Common myeloid progenitor, CD34-positive (primary cell): ENCODE results near the gene GOT1. TPM values are rescaled to one million over a fixed set of nuclear protein-coding genes. Genes with fewer than 3 reads are reported as not detected.

Experiments used
- CTCF ChIA-PET: fragments of 350-600 bp; sonication (Branson Sonifier 250); formaldehyde crosslinking; loops from one replicate; lab custom pipeline; 2021; ENCODE audit warnings: antibody characterized with exemption; lab: Charles Lee
- POLR2A ChIA-PET: fragments of 350-600 bp; sonication (Branson Sonifier 250); formaldehyde crosslinking; loops from one replicate; lab custom pipeline; 2021; ENCODE audit warnings: antibody characterized with exemption; lab: Charles Lee
- DNase-seq, 3 donors: peaks; one replicate each; pipeline versions ENCODE4 v3.0.0 to v3.0.0-alpha.2; 2013
- H3K27ac ChIP-seq, 2 experiments: 1 replicate in 1 of 2; 2 replicates in 1 of 2; pipeline ENCODE4 v1.7.0; 2013; ENCODE audit warnings: inconsistent platforms in 2 of 2, low read length in 2 of 2, mild to moderate bottlenecking in 2 of 2, low read depth in 1 of 2, moderate library complexity in 1 of 2; ENCODE audit not compliant: severe bottlenecking in 2 of 2, insufficient read depth in 1 of 2, poor library complexity in 1 of 2
- H3K27me3 ChIP-seq, 5 experiments: replicated peaks in 2 of 5; 1 replicate in 3 of 5; 2 replicates in 2 of 5; pipeline versions ENCODE4 v1.6.1 to v1.7.0; 2013; ENCODE audit warnings: low read length in 4 of 5, mild to moderate bottlenecking in 2 of 5, moderate library complexity in 2 of 5, inconsistent platforms in 1 of 5; ENCODE audit not compliant: insufficient read depth in 5 of 5, control insufficient read depth in 4 of 5
- H3K36me3 ChIP-seq, 4 experiments: 1 replicate in 2 of 4; 2 replicates in 2 of 4; pipeline versions ENCODE4 v1.6.1 to v1.7.0; 2013; ENCODE audit warnings: low read length in 3 of 4, control low read depth in 1 of 4, mild to moderate bottlenecking in 1 of 4; ENCODE audit not compliant: control insufficient read depth in 4 of 4, insufficient read depth in 4 of 4
- H3K4me1 ChIP-seq, 4 experiments: 1 replicate in 3 of 4; 2 replicates in 1 of 4; pipeline versions ENCODE4 v1.6.1 to v1.7.1; 2013; ENCODE audit warnings: low read length in 3 of 4, mild to moderate bottlenecking in 3 of 4, control low read depth in 1 of 4, inconsistent platforms in 1 of 4, moderate library complexity in 1 of 4; ENCODE audit not compliant: control insufficient read depth in 4 of 4, insufficient read depth in 4 of 4; ENCODE audit errors: control extremely low read depth in 1 of 4
- H3K4me3 ChIP-seq, 7 experiments: 1 replicate in 4 of 7; 2 replicates in 3 of 7; pipeline versions ENCODE4 v1.5.1 to v1.7.0; 2013; ENCODE audit warnings: mild to moderate bottlenecking in 7 of 7, low read length in 6 of 7, moderate library complexity in 6 of 7, inconsistent platforms in 2 of 7, low read depth in 2 of 7, control low read depth in 1 of 7; ENCODE audit not compliant: insufficient read depth in 4 of 7, control insufficient read depth in 1 of 7; ENCODE audit errors: extremely low read depth in 1 of 7
- H3K9me3 ChIP-seq, 5 experiments: 1 replicate in 4 of 5; 2 replicates in 1 of 5; pipeline versions ENCODE4 v1.6.1 to v1.7.1; 2013; ENCODE audit warnings: low read length in 4 of 5, mild to moderate bottlenecking in 2 of 5, inconsistent platforms in 1 of 5, low read depth in 1 of 5, moderate library complexity in 1 of 5; ENCODE audit not compliant: control insufficient read depth in 4 of 5, insufficient read depth in 2 of 5; ENCODE audit errors: control extremely low read depth in 1 of 5
- WGBS: methylation state at CpG from one replicate; pipeline ENCODE4 v1.1.5; 2013; ENCODE audit not compliant: insufficient coverage; 5-methylcytosine and 5-hydroxymethylcytosine counted together
- polyA plus RNA-seq: library from polyadenylated mRNA; unstranded; fragments of 120-200 nt; gene quantifications from one replicate; pipeline ENCODE4 v1.2.1, GENCODE V29; 2013

The GOT1 gene
- polyA plus RNA-seq = 16.2 TPM

DNA sequence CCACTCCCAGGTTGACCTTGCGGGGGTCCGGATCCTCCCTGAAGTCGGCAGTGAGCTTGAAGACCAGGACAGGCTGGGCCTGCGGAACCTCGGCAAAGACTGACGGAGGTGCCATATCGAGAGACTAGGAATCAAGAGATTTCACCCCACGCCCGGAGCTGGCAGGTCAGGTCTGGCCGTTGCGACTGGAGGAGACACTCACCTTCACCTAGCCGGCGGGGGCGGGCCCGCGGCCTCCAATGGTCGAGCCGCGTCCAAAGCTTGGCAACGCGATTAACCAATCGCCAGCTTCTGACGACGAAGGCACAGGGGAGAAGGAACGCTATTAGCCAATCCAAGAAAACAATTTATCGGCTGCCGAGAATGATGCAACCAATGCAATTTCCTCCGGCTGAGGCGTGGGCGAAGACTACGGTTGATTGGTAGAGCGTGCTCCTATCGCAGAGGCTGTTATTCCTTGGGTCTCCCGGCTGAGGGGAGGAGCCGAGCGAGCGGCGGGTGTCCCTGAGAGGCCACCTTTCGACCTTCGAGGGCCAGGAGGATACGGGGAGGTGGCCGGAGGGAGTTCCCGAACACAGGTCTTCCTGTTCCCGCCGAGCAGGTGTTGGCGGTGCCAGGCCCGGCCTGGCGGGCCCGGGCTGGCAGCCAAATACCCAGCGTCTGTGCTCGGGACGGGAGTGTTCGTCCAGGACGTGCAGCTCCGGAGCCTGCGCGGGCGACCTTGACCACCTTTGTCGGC is at the start of gene GOT1:
GOT1 (minus strand) TSS at position 174 of the 739 bp plus-strand sequence; CDS start at position 115, 59 bp downstream.
- peak within 1 kb of the TSS; percentile 75 to 96 (median 93) for H3K4me3 ChIP-seq
- ChIA-PET POLR2A (interaction anchor here (1.2 kb wide), 1 partner anchor 106 kb away, joined by 4 read pairs; no protein-coding TSS in a partner anchor), CTCF (interaction anchor here (0.7 to 9.3 kb wide), 12 partner anchors 11 to 282 kb away, joined by 3 to 129 read pairs (median 3); no protein-coding TSS in a partner anchor)
- H3K4me1 ChIP-seq = peaks cover 0 to 24% (median 18%) of the 10 kb centered on the region in 4 experiments
- H3K9me3 ChIP-seq = no peaks in the 10 kb centered on the region
- WGBS = under 1% methylated on average over 54 of the region's 59 CpGs
- DNase-seq = peak; percentile 98 to 99 (median 99)
- no peaks in the 10 kb centered on the region for H3K27me3 ChIP-seq
- H3K27ac ChIP-seq = peak within 1 kb of the TSS; percentile 71 to 92
- peaks cover 0 to 16% (median 5%) of the 10 kb centered on the region in 4 experiments for H3K36me3 ChIP-seq

DNA sequence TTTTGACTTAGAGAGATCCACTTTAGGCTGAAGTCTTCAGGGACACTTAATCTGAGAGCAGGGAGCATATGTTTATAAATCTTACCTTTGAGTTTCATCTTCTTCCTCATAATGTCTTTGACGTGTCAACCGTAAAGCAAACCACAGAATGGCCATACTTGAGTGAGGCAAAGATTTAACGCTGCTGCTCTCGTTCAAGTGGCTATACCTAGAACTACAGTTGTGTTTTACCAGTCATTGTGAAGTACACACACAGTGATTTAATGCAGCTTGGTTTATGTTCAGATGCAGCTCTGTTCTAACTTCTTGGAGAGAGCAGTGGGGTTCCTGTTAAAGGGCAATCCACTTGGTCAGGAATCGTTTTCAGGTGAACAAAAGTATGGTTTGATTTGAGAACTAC is 39.9 kb upstream of the GOT1 start:
- Histone ChIP-seq H3K4me1 (no peaks in the 10 kb centered on the region), H3K27ac (no peak overlapping the region), H3K4me3 (no peak overlapping the region), H3K27me3 (no peaks in the 10 kb centered on the region), H3K9me3 (no peaks in the 10 kb centered on the region), H3K36me3 (no peaks in the 10 kb centered on the region)
- DNase-seq = peak in 1 of 3 donors; percentile 14
- WGBS = 87% methylated on average over 4 of the region's 5 CpGs
- ChIA-PET CTCF (interaction anchor here (1.2 to 1.6 kb wide), 2 partner anchors 12 to 89 kb away, joined by 3 read pairs; no protein-coding TSS in a partner anchor), POLR2A (no interaction called here)

- Histone ChIP-seq H3K36me3 (no peaks in the 10 kb centered on the region), H3K4me3 (no peak overlapping the region), H3K9me3 (no peaks in the 10 kb centered on the region), H3K27ac (no peak overlapping the region), H3K4me1 (no peaks in the 10 kb centered on the region), H3K27me3 (no peaks in the 10 kb centered on the region)
- ChIA-PET CTCF (no interaction called here), POLR2A (no interaction called here)
- 98% methylated on average over 13 of the region's 14 CpGs for WGBS
- no peak for DNase-seq
Observed at GRCh38 chr10:99467236-99467999, 37.0 kb upstream of the GOT1 start.

DNA sequence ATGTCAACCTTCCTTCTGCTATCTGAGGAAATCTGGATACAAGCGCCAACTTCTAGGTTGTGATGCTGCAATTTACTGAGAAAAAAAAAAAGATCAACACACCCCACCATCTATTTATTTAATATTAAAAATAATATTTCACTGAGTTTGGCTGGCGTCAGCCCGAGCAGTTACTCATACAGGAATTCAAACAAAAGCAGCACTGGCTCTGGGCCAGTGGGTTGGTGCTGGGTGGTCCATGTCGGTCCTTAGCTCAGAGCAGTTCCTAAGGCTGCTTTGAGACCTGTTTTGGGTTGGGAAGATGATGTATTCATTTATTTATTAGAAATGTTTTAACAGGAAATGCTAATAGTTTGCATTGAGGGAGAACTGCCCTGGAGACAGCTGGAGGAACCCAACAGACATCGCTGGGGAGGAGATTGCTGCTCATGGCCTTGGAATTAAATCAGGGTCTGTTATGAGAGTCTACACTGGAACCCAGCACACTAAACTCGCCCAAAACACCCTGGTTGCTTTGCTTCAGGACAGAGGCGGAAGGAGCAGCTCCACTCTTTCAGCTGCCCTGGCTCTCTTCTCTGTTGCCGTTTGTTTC is 36.3 kb upstream of the GOT1 start:
- POLR2A ChIA-PET = no interaction called here
- no peaks in the 10 kb centered on the region for H3K27me3 ChIP-seq
- 97% methylated on average over 5 of the region's 8 CpGs for WGBS
- no peaks in the 10 kb centered on the region for H3K9me3 ChIP-seq
- H3K27ac ChIP-seq = no peak overlapping the region
- CTCF ChIA-PET = interaction anchor here (1.3 kb wide), 1 partner anchor 30 kb away, joined by 3 read pairs; no protein-coding TSS in a partner anchor
- no peaks in the 10 kb centered on the region for H3K4me1 ChIP-seq
- no peaks in the 10 kb centered on the region for H3K36me3 ChIP-seq
- no peak for DNase-seq
- H3K4me3 ChIP-seq = no peak overlapping the region

DNA sequence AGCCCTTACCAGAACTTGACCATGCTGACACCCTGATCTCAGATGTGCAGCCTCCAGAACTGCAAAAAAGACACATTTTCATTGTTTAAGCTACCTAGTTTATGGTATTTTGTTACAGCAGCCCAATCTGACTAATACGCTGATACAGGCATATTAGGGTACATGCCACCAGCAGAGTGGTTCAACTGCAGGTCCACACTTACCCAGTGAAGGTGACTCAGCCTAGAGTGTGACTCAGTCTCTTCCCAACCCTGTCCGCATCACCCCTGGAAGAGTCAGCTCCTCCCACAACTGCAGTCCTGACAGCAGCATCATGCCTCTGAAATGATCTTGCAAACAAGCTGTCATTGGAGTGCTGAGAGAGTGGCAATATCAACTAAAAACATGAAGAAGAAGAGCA is 30.8 kb upstream of the GOT1 start:
- H3K27ac ChIP-seq = no peak overlapping the region
- H3K9me3 ChIP-seq = no peaks in the 10 kb centered on the region
- ChIA-PET POLR2A (no interaction called here), CTCF (interaction anchor here (1.7 kb wide), 1 partner anchor 45 kb away, joined by 3 read pairs; no protein-coding TSS in a partner anchor)
- H3K27me3 ChIP-seq = no peaks in the 10 kb centered on the region
- H3K36me3 ChIP-seq = no peaks in the 10 kb centered on the region
- no peak overlapping the region for H3K4me3 ChIP-seq
- 100% methylated on average over 1 of the region's 2 CpGs for WGBS
- no peaks in the 10 kb centered on the region for H3K4me1 ChIP-seq
- DNase-seq = no peak

- Histone ChIP-seq H3K4me1 (peaks cover 0 to 3% (median 1%) of the 10 kb centered on the region in 4 experiments), H3K36me3 (no peaks in the 10 kb centered on the region), H3K27ac (no peak overlapping the region), H3K27me3 (no peaks in the 10 kb centered on the region), H3K4me3 (no peak overlapping the region), H3K9me3 (no peaks in the 10 kb centered on the region)
- DNase-seq = peak in 2 of 3 donors; percentile 20 to 21
- ChIA-PET CTCF (interaction anchor here (0.7 kb wide), 1 partner anchor 21 kb away, joined by 3 read pairs; no protein-coding TSS in a partner anchor), POLR2A (no interaction called here)
- 90% methylated on average over 4 of the region's 5 CpGs for WGBS
Observed at GRCh38 chr10:99460070-99460469, 29.6 kb upstream of the GOT1 start.
